Endothelial cell of umbilical vein (primary cell): Measurements from ENCODE around the gene TIRAP. TPM values are rescaled to one million over a fixed set of nuclear protein-coding genes. Genes with fewer than 3 reads are reported as not detected.

Experiments used
- BruUV-seq: library from RNA; stranded (reverse); fragments of 400-500 nt; replicated peaks from 2 replicates; lab custom pipeline; 2021; lab: Mats Ljungman, UMichigan
- CTCF ChIA-PET: fragments of 300-600, 350-600 bp; sonication (Branson Sonifier 250); formaldehyde crosslinking; loops from one replicate; lab custom pipeline; 2021; ENCODE audit warnings: antibody characterized with exemption, inconsistent platforms; lab: Charles Lee
- POLR2A ChIA-PET: fragments of 300-600, 350-600 bp; sonication (Branson Sonifier 250); formaldehyde crosslinking; loops from one replicate; lab custom pipeline; 2021; ENCODE audit warnings: antibody characterized with exemption, inconsistent platforms; lab: Charles Lee
- DNase-seq: peaks from one replicate; pipeline ENCODE4 v3.0.0-alpha.2; 2011; ENCODE audit warnings: low read depth, low spot score
- FAIRE-seq: peaks from 2 replicates; lab custom pipeline; 2011; peaks lifted over from hg19 to GRCh38; lab: Jason Lieb, UNC
- H2AFZ ChIP-seq: 2 replicates; pipeline ENCODE4 v1.6.0; 2012; ENCODE audit warnings: low read depth, low read length, control low read depth, inconsistent platforms
- H3K27ac ChIP-seq: 2 replicates; pipeline ENCODE4 v1.5.1; 2011; ENCODE audit warnings: low read depth, mild to moderate bottlenecking, control low read depth, low read length, moderate library complexity; ENCODE audit not compliant: insufficient read depth
- H3K27me3 ChIP-seq, 2 experiments: 2 replicates each; pipeline versions ENCODE4 v1.6.0 to v1.6.1; 2011; ENCODE audit warnings: low read length in 2 of 2, mixed read lengths in 1 of 2; ENCODE audit not compliant: control insufficient read depth in 2 of 2, insufficient read depth in 2 of 2
- H3K36me3 ChIP-seq, 2 experiments: 2 replicates in 1 of 2; 3 replicates in 1 of 2; pipeline ENCODE4 v1.5.1; 2011; ENCODE audit warnings: low read length in 2 of 2, mild to moderate bottlenecking in 1 of 2, moderate library complexity in 1 of 2; ENCODE audit not compliant: control insufficient read depth in 2 of 2, insufficient read depth in 2 of 2; ENCODE audit errors: extremely low read depth in 1 of 2
- H3K4me1 ChIP-seq: 3 replicates; pipeline ENCODE4 v1.5.1; 2011; ENCODE audit warnings: mild to moderate bottlenecking, low read length; ENCODE audit not compliant: control insufficient read depth, insufficient read depth; ENCODE audit errors: extremely low read depth
- H3K4me2 ChIP-seq: 2 replicates; pipeline ENCODE4 v1.6.1; 2011; ENCODE audit warnings: low read length, control low read depth, mixed read lengths; ENCODE audit not compliant: insufficient read depth
- H3K4me3 ChIP-seq, 3 experiments: fragments of 200-600 bp in 1 of 3; sonication (generic), shearing (Covaris generic) in 1 of 3; replicated peaks in 1 of 3; 2 replicates each; pipeline ENCODE4 v1.5.1; 2011 to 2016; ENCODE audit warnings: control low read depth in 3 of 3, low read length in 3 of 3, mild to moderate bottlenecking in 2 of 3, inconsistent platforms in 1 of 3, low read depth in 1 of 3, moderate library complexity in 1 of 3; ENCODE audit not compliant: insufficient read depth in 1 of 3
- H3K79me2 ChIP-seq: 2 replicates; pipeline ENCODE4 v1.6.0; 2012; ENCODE audit warnings: low read length, inconsistent platforms; ENCODE audit not compliant: control insufficient read depth, insufficient read depth
- H3K9ac ChIP-seq: replicated peaks from 2 replicates; pipeline ENCODE3; 2011; ENCODE audit warnings: low read length, control low read depth; ENCODE audit not compliant: insufficient read depth; ENCODE audit errors: extremely low read depth
- H3K9me1 ChIP-seq: replicated peaks from 3 replicates; pipeline ENCODE4 v1.6.0; 2011; ENCODE audit warnings: mild to moderate bottlenecking, low read length; ENCODE audit not compliant: control insufficient read depth, insufficient read depth; ENCODE audit errors: extremely low read depth
- H3K9me3 ChIP-seq: replicated peaks from 2 replicates; pipeline ENCODE4 v1.5.1; 2012; ENCODE audit warnings: low read length, inconsistent platforms; ENCODE audit not compliant: control insufficient read depth, insufficient read depth
- H4K20me1 ChIP-seq: replicated peaks from 2 replicates; pipeline ENCODE3; 2011; ENCODE audit warnings: mild to moderate bottlenecking, low read length; ENCODE audit not compliant: control insufficient read depth, insufficient read depth; ENCODE audit errors: extremely low read depth
- CTCF ChIP-seq, 2 donors: IDR thresholded peaks; 1 replicate in 1 of 2; 2 replicates in 1 of 2; pipeline ENCODE4 v1.5.1; 2011; ENCODE audit warnings: low read length in 2 of 2, mild to moderate bottlenecking in 2 of 2, moderate library complexity in 2 of 2, control low read depth in 1 of 2, inconsistent platforms in 1 of 2, low read depth in 1 of 2; ENCODE audit not compliant: insufficient read depth in 1 of 2; ENCODE audit errors: extremely low read depth in 1 of 2
- EZH2 ChIP-seq: IDR thresholded peaks from 2 replicates; pipeline ENCODE4 v1.6.1; 2012; ENCODE audit warnings: borderline replicate concordance, low read depth, mild to moderate bottlenecking, moderate library complexity, low read length, inconsistent platforms; ENCODE audit not compliant: severe bottlenecking
- FOS ChIP-seq: IDR thresholded peaks from 2 replicates; pipeline ENCODE4 v1.6.1; 2011; ENCODE audit warnings: mild to moderate bottlenecking, low read length, moderate library complexity, borderline replicate concordance; ENCODE audit not compliant: insufficient read depth
- GATA2 ChIP-seq: IDR thresholded peaks from 2 replicates; pipeline ENCODE4 v1.7.0; 2011; ENCODE audit warnings: low read depth, mild to moderate bottlenecking, moderate library complexity, mixed read lengths, low read length; ENCODE audit not compliant: insufficient read length, insufficient read depth
- JUN ChIP-seq: IDR thresholded peaks from 2 replicates; pipeline ENCODE4 v1.6.1; 2011; ENCODE audit warnings: borderline replicate concordance, low read depth; ENCODE audit not compliant: insufficient read length, insufficient read depth
- MYC ChIP-seq: IDR thresholded peaks from one replicate; pipeline ENCODE4 v1.6.1; 2011; ENCODE audit warnings: mild to moderate bottlenecking, low read depth, low read length
- POLR2A ChIP-seq: IDR thresholded peaks from 2 replicates; pipeline ENCODE4 v1.6.1; 2012; ENCODE audit warnings: low read depth, mild to moderate bottlenecking, control low read depth, low read length
- POLR2AphosphoS5 ChIP-seq: IDR thresholded peaks from 2 replicates; pipeline ENCODE4 v1.6.1; 2012; ENCODE audit warnings: low read depth, mild to moderate bottlenecking, control low read depth, low read length, moderate library complexity; ENCODE audit not compliant: insufficient read depth
- dilution Hi-C: fragments of 300-500 bp; cut with MboI; formaldehyde crosslinking; loops from one replicate; pipeline ENCODE4 v1.15.0; 2019; ENCODE audit warnings: low sequenced_read_pairs; ENCODE audit not compliant: extremely low pct_ligation_motif_present
- intact Hi-C: fragments of 100-400 bp; cut with micrococcal nuclease; formaldehyde crosslinking; loops from one replicate; pipeline ENCODE4 v1.10.0; 2022
- polyA plus RNA-seq, 4 experiments: library from polyadenylated mRNA; depleted of rRNA in 3 of 4; stranded (reverse) in 3 of 4; unstranded in 1 of 4; fragments of >200 nt; gene quantifications; 2 replicates each; pipeline versions ENCODE4 v1.2.1 to v1.2.3, GENCODE V29; 2011 to 2012; ENCODE audit warnings: missing spikeins in 1 of 4
- total RNA-seq: library from RNA; stranded (reverse); gene quantifications from 2 replicates; pipeline ENCODE4 v1.2.3, GENCODE V29; 2021
- TF ChIP-seq, protein P1 (sequence below): IDR thresholded peaks from 2 replicates; pipeline ENCODE4 v1.6.1; 2011; ENCODE audit not compliant: insufficient read depth, insufficient read length

The TIRAP gene
- total and polyA plus RNA-seq, 2 donors (not counting 3 experiments of a cell fraction or from before 2014, with no cell fraction given) = 9.3 to 11.0 TPM

DNA sequence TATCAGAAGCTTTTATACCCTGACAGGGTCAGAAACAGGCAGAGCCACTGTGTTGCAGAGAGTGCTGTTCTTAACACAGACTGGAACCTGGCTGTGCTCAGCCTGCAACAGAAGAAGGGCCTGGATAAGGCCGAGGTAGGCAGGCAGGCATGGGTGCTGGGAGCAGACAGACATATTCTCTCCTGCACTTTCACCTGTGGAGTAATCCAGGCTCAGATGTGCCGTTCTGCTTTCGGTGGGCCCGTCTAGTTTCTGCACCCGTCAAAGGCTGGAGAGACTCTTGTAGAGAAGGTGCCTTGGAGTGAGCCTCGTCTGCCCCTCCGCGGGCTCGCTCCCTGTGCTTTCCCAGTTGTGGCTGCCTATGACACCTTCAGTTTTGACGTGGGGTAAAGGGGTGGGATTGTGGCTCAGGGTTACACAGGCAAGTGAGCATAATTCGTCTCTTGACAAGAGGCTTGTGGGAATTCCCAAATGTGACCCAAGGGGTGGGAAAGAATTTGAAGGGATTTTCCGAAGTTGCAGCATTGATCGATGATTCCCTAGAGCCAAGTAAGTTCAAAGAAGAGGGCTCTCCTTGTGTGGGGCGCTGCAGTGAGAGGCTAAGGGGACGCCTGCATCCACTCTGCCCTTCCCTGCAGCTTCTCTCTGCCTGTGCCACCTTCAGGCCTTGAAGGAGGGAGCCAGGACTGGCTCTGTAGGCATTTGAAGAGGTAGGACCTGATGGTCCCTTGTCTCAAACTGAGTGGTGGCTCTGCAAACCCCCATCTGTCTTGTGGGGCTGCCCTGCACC, 56.4 kb downstream of the TIRAP start:
- no peak overlapping the region for H3K4me3 ChIP-seq
- FAIRE-seq (no peak), DNase-seq (no peak)
- no peaks in the 10 kb centered on the region for H3K36me3 ChIP-seq
- no TSS peak for BruUV-seq
- no peak overlapping the region for H3K4me2 ChIP-seq
- CTCF ChIA-PET = interaction anchor here (2.1 kb wide), 1 partner anchor 29 kb away, joined by 9 read pairs; no protein-coding TSS in a partner anchor
- POLR2A ChIA-PET = no interaction called here
- no peaks in the 10 kb centered on the region for H3K9me1 ChIP-seq
- H3K79me2 ChIP-seq = no peaks in the 10 kb centered on the region
- no peak overlapping the region for H3K27ac ChIP-seq
- no peaks in the 10 kb centered on the region for H3K27me3 ChIP-seq
- no peak overlapping the region for H2AFZ ChIP-seq
- peaks cover 58% of the 10 kb centered on the region for H3K4me1 ChIP-seq
- intact Hi-C loops = no loop called here
- no peaks in the 10 kb centered on the region for H4K20me1 ChIP-seq
- no peaks in the 10 kb centered on the region for H3K9me3 ChIP-seq
- TF ChIP-seq MYC = no peak
- no peak for TF ChIP-seq JUN
- no peak for TF ChIP-seq FOS
- TF ChIP-seq GATA2 = no peak
- TF ChIP-seq POLR2AphosphoS5 = no peak
- no peak for TF ChIP-seq EZH2
- no peak for TF ChIP-seq CTCF (IDR thresholded peaks at IDR 0.05; ENCODE audit: extremely low read depth in 1 of 2, insufficient read depth in 1 of 2, low read depth in 1 of 2, low read length in 2 of 2)
- TF ChIP-seq POLR2A = no peak
- TF ChIP-seq, protein P1, sequence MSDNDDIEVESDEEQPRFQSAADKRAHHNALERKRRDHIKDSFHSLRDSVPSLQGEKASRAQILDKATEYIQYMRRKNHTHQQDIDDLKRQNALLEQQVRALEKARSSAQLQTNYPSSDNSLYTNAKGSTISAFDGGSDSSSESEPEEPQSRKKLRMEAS = no peak
- H3K9ac ChIP-seq = no peak overlapping the region
- dilution Hi-C loops = no loop called here
